Adipocyte (in vitro differentiated cells): Measurements from ENCODE around the gene RIGI.
"Not testable (repeated sequence)": the region's sequence is repeated elsewhere in the genome, so short reads cannot be mapped to it uniquely, and the experiment has no call there.

ENCODE experiments used
- DNase-seq: peaks from one replicate; pipeline ENCODE4 v3.0.0-alpha.2; 2015; ENCODE audit warnings: low read depth
- H3K27me3 ChIP-seq: replicated peaks from 2 replicates; pipeline ENCODE4 v1.7.0; 2013; ENCODE audit warnings: mild to moderate bottlenecking, low read length, moderate library complexity; ENCODE audit not compliant: control insufficient read depth, insufficient read depth
- H3K36me3 ChIP-seq: 2 replicates; pipeline ENCODE4 v1.7.0; 2013; ENCODE audit warnings: low read length, mild to moderate bottlenecking, moderate library complexity; ENCODE audit not compliant: control insufficient read depth, insufficient read depth, severe bottlenecking
- H3K4me1 ChIP-seq: 2 replicates; pipeline ENCODE4 v1.7.0; 2013; ENCODE audit warnings: mild to moderate bottlenecking, low read length, moderate library complexity; ENCODE audit not compliant: control insufficient read depth, insufficient read depth
- H3K4me3 ChIP-seq: 2 replicates; pipeline ENCODE4 v1.7.0; 2013; ENCODE audit warnings: mild to moderate bottlenecking, low read length, moderate library complexity
- H3K9ac ChIP-seq: 2 replicates; pipeline ENCODE4 v1.7.0; 2013; ENCODE audit warnings: mild to moderate bottlenecking, low read length, moderate library complexity
- H3K9me3 ChIP-seq: 2 replicates; pipeline ENCODE4 v1.7.0; 2013; ENCODE audit warnings: mild to moderate bottlenecking, low read length, moderate library complexity; ENCODE audit not compliant: control insufficient read depth

The RIGI gene

DNA sequence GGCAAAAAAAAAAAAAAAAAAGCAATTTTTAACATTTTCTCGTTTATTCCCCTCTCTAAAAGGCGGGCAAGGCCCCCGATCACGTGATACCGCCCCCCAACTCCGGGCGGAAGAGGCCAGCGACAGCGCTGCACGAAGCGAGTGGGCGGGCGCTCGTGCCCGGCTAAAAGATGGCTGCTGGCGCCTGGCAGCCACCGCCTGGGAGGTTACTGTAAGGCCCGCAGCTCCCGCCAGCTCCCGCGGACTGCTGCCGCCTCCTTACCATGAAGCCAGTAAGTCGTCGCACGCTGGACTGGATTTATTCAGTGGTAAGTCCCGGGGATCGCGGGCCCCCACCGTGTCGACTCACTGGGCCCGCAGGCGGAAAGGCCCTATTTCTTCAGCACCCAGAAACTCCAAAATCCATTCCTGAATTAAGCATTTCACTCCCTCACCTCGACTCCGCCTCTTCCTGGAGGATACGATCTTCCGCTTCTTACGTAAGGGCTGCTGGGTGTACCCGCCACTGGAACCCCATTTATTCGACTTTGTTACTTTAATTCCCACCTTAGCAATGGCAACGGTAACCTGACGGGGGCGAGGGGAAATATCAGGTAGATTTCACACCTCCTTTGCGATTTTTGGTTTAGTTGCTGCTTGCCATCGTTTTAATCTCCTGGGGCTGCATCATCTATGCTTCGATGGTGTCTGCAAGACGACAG lies 26.3 kb upstream of the RIGI start, which contains the start of the genes SMIM27 and TOPORS:
Gene SMIM27 (plus strand): TSS at position 156 of the 701 bp plus-strand sequence. CDS start 108 bp downstream, at position 264.
Gene TOPORS (minus strand): TSS at position 415 of the 701 bp plus-strand sequence. CDS start 150 bp downstream, at position 265.
- peaks cover 22% of the 10 kb centered on the region for H3K4me1 ChIP-seq
- no peaks in the 10 kb centered on the region for H3K27me3 ChIP-seq
- no peaks in the 10 kb centered on the region for H3K36me3 ChIP-seq
- H3K4me3 ChIP-seq = peak within 1 kb of the TSS; percentile 94
- peak; percentile 97 for DNase-seq
- peak within 1 kb of the TSS; percentile 96 for H3K9ac ChIP-seq
- no peaks in the 10 kb centered on the region for H3K9me3 ChIP-seq

DNA sequence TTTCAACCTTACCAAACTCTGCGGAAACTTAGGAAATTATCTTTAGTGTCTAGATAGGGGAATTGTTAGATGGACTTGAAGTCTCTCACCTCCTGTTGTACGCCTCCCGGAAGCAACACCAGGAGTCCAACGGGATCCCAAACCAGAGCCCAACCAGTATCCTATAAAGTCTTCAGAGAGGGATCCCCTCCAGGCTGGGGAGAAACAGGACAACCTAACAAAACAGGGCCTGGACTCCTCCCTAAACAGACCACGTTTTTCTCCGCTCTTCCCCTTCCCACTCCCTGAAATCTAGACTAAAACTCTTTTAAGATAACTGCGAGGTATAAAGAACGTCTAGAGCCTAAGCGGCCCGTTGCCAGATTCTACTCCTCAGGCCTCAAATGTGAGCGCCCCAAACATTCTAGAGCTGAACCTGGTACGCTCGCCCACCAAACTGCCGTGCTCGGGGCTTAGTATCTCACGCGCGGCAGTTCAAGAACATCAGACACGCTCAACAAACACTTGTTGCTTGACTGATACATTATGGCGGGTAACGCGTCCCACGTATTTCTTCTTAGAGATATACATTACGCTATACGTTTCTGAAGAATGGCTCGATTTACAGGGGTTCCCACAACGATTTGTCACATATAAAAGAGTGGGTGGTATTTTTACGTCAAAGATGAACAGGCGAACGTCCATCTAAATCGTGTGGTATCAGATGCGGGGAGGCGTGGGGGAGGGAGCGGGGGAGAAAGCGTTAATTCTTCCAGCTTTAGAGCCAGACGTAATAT lies 25.5 kb upstream of the RIGI start:
- Histone ChIP-seq H3K9ac (peak overlapping the region; percentile 96), H3K27me3 (no peaks in the 10 kb centered on the region), H3K36me3 (no peaks in the 10 kb centered on the region), H3K9me3 (no peaks in the 10 kb centered on the region), H3K4me1 (peaks cover 22% of the 10 kb centered on the region), H3K4me3 (peak overlapping the region; percentile 94)
- peak; percentile 63 for DNase-seq

DNA sequence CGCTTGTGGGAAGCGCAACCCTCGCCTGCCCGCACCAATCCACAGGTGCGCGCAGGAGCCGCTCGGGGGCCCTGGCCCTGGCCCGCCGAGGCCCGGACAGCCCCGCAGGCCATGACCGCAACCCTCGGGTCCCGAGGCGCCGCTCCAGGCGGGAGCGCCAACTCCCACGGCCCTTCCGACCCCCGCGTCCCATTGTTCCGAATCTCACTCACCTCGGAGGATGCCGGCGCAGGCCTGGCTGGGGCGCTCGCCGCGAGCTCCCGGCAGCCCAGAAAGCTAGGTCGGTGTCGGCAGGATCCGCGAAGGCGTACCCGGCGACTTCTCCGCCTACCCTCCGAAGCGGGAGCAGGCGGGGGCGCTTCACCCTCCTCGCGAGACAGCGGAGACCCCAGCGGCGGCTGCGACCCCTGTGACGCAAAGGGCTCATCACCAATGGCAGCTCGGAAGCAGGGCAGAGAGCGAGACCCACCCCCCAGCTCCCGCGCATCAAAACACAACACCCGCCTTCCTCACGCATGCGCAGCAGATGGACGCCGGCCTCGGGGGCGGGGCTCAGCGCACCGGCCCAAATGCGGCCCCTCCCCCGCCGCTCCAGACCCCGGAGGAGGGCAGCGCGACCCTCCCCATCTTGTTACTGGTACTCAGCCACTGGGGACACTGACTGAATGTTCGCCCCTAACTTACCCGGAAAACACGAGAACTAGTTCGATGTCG lies 24.7 kb upstream of the RIGI start:
- Histone ChIP-seq H3K4me1 (peaks cover 22% of the 10 kb centered on the region), H3K9me3 (no peaks in the 10 kb centered on the region), H3K27me3 (no peaks in the 10 kb centered on the region), H3K9ac (peak overlapping the region; percentile 96), H3K4me3 (peak overlapping the region; percentile 94), H3K36me3 (no peaks in the 10 kb centered on the region)
- peak; percentile 97 for DNase-seq

DNA sequence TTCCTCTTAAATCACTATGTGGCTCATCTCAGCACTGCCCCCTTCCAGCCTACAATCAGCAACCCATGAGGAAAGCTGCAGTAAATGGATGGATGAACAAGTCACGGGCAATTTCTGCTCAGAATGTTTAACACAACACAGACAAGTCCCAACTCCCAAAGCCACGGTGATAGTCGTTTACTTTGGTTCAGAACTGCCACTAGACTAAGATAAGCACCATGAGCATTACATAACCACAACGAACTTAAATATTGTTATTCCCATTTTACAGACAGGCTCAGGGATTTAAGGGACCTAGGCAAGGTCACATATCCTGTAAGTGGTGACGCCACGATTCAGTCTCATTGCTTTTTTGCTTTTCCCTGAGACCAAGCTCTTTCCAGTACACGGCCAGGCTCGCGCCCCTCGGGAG lies 24.2 kb upstream of the RIGI start:
- Histone ChIP-seq H3K9me3 (no peaks in the 10 kb centered on the region), H3K4me1 (peaks cover 22% of the 10 kb centered on the region), H3K9ac (peak overlapping the region; percentile 96), H3K36me3 (no peaks in the 10 kb centered on the region), H3K27me3 (no peaks in the 10 kb centered on the region), H3K4me3 (peak overlapping the region; percentile 94)
- DNase-seq = peak; percentile 61

DNA sequence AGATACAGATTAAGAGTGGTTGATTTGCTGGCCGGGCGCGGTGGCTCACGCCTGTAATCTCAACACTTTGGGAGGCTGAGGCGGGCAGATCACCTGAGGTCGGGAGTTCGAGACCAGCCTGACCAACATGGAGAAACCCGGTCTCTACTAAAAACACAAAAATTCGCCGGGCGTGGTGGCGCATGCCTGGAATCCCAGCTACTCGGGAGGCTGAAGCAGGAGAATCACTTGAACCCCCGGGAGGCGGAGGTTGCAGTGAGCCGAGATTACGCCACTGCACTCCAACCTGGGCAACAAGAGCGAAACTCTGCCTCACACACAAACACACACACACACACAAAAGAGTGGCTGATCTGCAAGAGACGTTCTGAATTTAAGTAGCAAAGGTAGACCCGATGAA lies 22.2 kb upstream of the RIGI start:
- not testable (repeated sequence) for H3K9me3 ChIP-seq, DNase-seq, H3K9ac ChIP-seq, H3K27me3 ChIP-seq, H3K4me3 ChIP-seq
- peaks cover 10% of the 10 kb centered on the region for H3K36me3 ChIP-seq
- H3K4me1 ChIP-seq = peaks cover 16% of the 10 kb centered on the region

DNA sequence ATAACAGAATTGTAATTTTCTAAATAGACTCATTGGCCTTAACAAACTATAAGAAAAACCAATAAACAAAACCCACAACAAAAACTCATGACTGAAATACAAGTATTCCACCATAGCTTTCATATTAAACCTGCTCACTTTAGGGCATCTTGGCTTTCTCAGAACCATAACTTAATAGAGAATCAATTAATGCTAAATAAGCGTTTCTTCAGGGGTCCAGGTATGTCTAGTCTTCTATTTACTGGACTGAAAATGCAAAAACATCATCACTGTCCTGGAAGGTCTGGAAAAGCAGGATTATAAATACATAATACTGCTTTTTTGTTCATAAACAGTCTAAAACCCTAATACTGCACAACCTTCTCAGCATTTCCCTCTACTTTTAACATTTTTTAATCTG lies 19.9 kb upstream of the RIGI start:
- H3K9ac ChIP-seq = no peak overlapping the region
- H3K4me3 ChIP-seq = no peak overlapping the region
- H3K4me1 ChIP-seq = peaks cover 12% of the 10 kb centered on the region
- H3K36me3 ChIP-seq = peaks cover 29% of the 10 kb centered on the region
- no peaks in the 10 kb centered on the region for H3K9me3 ChIP-seq
- DNase-seq = no peak
- H3K27me3 ChIP-seq = no peaks in the 10 kb centered on the region

DNA sequence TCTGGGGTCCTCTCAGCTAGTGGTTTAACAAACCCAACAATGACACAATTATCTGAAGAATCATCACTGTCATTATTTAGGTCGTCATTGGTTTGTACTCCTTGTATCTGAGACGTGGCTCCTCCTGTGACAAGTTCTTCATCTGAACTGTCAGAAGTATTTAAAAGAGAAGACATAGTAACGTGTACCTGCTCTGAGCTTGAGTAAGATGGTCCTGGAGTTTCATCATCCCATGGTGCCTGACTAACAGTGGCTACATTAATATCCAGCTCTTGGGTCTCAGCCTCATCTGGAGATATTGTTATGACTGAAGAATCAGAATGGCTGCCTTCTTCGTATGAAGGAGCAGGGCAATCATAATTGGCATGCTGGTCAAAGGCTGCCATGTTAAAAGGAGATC lies 17.1 kb upstream of the RIGI start:
- Histone ChIP-seq H3K9ac (no peak overlapping the region), H3K36me3 (peaks cover 35% of the 10 kb centered on the region), H3K9me3 (no peaks in the 10 kb centered on the region), H3K4me3 (no peak overlapping the region), H3K27me3 (no peaks in the 10 kb centered on the region), H3K4me1 (no peaks in the 10 kb centered on the region)
- DNase-seq = no peak

DNA sequence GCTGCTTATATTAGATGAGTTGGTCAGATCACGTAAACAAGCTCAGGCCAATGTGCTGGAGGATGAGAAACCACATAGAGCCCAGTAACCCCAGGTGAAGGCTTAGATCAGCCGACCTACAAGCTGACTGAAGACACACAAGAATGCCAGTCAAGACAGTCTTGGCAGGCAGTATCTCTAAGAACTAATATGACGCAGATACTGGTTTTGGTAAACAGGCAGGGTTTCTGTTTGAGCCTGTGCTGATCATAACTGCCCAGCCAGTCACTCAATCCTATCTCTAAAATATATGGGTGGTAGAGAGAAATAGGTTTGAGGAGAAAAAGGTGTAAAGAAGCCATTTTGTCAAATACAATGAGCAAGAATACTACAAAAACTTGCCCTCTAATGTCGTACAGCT lies 7.8 kb upstream of the RIGI start:
- Histone ChIP-seq H3K9ac (no peak overlapping the region), H3K27me3 (no peaks in the 10 kb centered on the region), H3K36me3 (peaks cover 9% of the 10 kb centered on the region), H3K4me1 (no peaks in the 10 kb centered on the region), H3K9me3 (no peaks in the 10 kb centered on the region), H3K4me3 (no peak overlapping the region)
- no peak for DNase-seq

DNA sequence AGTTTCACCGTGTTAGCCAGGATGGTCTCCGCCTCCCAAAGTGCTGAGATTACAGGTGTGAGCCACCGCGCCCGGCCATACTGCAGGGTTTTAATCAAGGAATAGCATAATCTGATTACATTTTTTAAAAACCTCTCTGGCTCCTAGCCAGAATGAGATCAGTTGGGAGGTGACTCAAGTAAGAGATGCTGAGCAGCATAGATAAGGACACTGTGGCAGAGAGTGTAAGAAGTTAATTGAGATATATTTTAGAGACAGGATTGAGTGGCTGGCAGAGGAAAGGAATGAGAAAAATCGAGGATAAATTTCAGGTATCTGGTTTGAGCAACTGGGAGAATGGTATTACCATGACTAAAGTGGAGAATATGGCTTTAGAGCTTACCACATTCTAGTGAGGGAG lies 7.3 kb upstream of the RIGI start:
- peaks cover 9% of the 10 kb centered on the region for H3K36me3 ChIP-seq
- no peak for DNase-seq
- H3K9ac ChIP-seq = no peak overlapping the region
- no peaks in the 10 kb centered on the region for H3K4me1 ChIP-seq
- H3K9me3 ChIP-seq = no peaks in the 10 kb centered on the region
- no peaks in the 10 kb centered on the region for H3K27me3 ChIP-seq
- H3K4me3 ChIP-seq = no peak overlapping the region

DNA sequence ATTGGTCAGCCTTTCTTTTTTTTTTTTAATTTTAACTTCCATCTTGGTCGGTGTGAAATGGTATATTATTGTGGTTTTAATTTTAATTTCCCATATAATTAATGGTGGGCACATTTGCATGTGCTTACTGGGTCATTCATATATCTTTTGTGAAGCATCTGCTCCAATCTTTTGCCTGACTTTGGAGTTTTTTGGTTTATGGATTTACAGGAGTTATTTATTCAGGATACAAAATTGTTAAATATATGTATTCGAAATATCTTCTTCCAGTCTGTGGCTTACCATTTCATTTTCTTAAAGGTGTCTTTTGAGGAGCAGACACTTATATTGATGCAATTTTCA lies 682 bp upstream of the RIGI start:
- H3K9ac ChIP-seq = peak overlapping the region; percentile 91
- no peaks in the 10 kb centered on the region for H3K9me3 ChIP-seq
- no peaks in the 10 kb centered on the region for H3K27me3 ChIP-seq
- H3K4me3 ChIP-seq = peak overlapping the region; percentile 92
- H3K36me3 ChIP-seq = peaks cover 2% of the 10 kb centered on the region
- DNase-seq = no peak
- H3K4me1 ChIP-seq = peaks cover 6% of the 10 kb centered on the region

DNA sequence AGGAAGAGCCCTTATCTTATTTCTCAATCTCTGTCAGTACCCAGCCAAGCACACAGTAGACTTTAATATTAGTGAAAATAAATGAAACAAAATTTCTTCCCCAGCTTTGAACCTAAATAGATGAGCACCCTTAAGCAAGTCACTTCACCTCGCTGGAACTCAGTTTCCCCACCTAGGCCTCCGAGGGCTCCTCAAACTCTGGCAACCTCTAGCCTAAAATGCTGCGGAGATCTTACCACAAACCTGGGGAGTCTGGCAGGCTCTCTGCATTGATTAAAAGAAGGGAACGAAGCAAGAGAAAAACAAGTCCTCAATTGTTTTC lies 326 bp downstream of the RIGI start:
- Histone ChIP-seq H3K4me1 (peaks cover 6% of the 10 kb centered on the region), H3K9ac (peak overlapping the region; percentile 91), H3K9me3 (no peaks in the 10 kb centered on the region), H3K36me3 (no peaks in the 10 kb centered on the region), H3K4me3 (peak overlapping the region; percentile 92), H3K27me3 (no peaks in the 10 kb centered on the region)
- peak; percentile 8 for DNase-seq
